HG03025 (cell line): ENCODE measurements around the gene ALPL.

Experiments
- ATAC-seq: cut with Tn5 transposase; IDR thresholded peaks from one replicate; pipeline ENCODE4 v1.9.1; 2021; ENCODE audit warnings: mild to moderate bottlenecking, moderate library complexity; ENCODE audit not compliant: unreplicated experiment, low FRiP score

Gene ALPL

GRCh38 chr1:21525340-21525717 lies 16.1 kb downstream of the ALPL start:
- ATAC-seq: no peak

- no peak for ATAC-seq
These were observed 17.2 kb downstream of the ALPL start for GRCh38 chr1:21526441-21526840.

- ATAC-seq: no peak
These were observed 21.3 kb downstream of the ALPL start for GRCh38 chr1:21530368-21531016.

GRCh38 chr1:21531241-21531640 lies 22.0 kb downstream of the ALPL start:
- ATAC-seq: no peak

- ATAC-seq: no peak
These were observed 23.3 kb downstream of the ALPL start for GRCh38 chr1:21532496-21532895.

DNA sequence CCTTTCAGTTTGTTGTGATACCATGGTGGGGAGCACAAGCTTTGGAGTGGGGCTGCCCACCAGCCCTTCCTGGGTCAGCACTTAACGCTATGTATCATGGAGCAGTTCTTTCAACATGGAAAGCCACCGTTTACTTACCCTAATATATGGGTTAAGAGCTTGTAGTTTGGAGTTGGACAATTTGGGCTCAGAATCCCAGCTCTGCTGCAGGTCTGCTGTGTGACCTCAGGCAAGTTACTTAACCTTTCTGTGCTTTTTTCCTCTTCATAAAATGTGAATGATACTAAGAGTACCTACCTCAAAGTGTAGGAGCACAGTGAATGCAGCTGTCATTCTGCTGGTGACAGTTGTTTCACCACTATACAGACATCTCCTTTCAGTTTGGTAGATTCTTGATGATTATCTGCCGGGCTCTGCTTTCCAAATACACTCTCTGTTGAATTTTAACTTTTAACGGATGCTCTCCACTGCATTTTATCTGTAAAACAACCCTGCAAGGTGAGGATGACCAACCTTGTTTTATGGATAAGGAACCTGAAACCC lies 23.8 kb downstream of the ALPL start:
- no peak for ATAC-seq

- no peak for ATAC-seq
These were observed 24.9 kb downstream of the ALPL start for GRCh38 chr1:21534146-21534545.

GRCh38 chr1:21534674-21535378 lies 25.6 kb downstream of the ALPL start:
- ATAC-seq: no peak

- ATAC-seq: no peak
These were observed 27.0 kb downstream of the ALPL start for GRCh38 chr1:21536218-21536617.

DNA sequence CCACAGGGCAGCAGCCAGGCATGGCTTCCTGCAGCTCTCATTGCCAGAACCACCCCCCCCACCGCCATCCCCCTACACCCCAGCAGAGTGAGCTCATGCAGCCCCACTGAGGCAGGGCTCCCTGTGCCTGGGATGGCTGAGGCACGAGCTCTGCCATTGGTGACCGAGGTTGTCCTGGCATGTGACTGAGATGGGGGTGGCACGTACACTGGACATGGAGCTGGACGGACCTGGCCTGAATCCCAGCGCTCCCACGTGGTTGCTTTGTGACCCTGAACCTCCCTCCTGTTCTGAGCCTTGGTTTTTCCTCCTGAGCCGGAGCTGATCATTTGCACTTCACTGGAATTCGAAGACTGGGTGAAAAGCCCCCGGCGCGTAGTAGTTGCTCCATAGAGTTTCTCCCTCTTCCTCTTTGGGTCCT lies 28.3 kb downstream of the ALPL start:
- no peak for ATAC-seq

GRCh38 chr1:21537932-21538630 lies 28.9 kb downstream of the ALPL start:
- no peak for ATAC-seq

DNA sequence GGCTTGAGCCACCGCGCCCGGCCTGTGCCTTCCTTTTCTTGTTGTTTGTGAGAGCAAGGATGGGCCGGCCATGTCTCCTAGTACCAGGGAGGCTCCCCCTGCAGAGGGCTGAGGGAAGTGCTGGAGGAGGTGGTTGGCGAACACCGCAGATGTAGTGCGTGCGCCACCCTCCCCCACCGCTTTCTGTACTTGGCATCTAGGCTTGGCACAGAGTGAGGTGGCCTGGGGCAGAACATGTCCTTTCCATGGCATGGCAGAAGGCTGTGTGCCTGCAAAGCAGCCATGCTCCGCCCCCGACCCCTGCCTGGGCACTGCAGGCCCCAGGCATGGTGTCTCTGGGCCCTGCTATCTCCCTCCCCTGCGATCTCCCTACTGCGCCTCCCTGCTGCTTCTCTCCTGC lies 30.7 kb downstream of the ALPL start:
- ATAC-seq: no peak

- no peak for ATAC-seq
These were observed 32.1 kb downstream of the ALPL start for GRCh38 chr1:21541329-21541728.

DNA sequence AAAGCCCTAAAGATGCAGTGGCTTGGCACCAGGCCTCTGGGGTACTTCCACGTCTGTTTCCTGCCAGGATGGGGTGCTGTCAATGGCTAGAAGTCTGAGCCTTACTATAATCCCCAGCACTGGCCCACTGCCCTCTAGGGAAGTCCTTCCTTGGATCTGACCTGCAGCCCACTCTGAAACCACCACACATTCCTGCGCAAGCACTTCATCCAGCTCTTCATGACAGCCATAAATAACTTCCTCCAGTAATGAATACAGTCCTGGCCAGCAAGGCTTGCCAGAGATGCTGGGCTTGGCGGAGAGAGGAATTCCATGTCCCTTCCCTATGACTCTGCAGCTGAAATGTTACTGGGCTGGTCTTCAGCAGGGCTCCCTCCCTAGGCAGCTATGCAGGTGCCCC lies 32.6 kb downstream of the ALPL start:
- ATAC-seq: no peak

- no peak for ATAC-seq
These were observed 34.4 kb downstream of the ALPL start for GRCh38 chr1:21543598-21543997.

GRCh38 chr1:21544095-21544494 lies 34.9 kb downstream of the ALPL start:
- ATAC-seq: no peak

- ATAC-seq: no peak
These were observed 37.1 kb downstream of the ALPL start for GRCh38 chr1:21546122-21546825.

- no peak for ATAC-seq
These were observed 38.7 kb downstream of the ALPL start for GRCh38 chr1:21547876-21548275.

GRCh38 chr1:21550097-21550496 lies 40.9 kb downstream of the ALPL start:
- no peak for ATAC-seq

- no peak for ATAC-seq
These were observed 41.7 kb downstream of the ALPL start for GRCh38 chr1:21550866-21551475.
